GM18499 (cell line): Measurements from ENCODE around the gene PITPNM3.

Experiments
- ATAC-seq: cut with Tn5 transposase; IDR thresholded peaks from one replicate; pipeline ENCODE4 v1.9.1; 2021; ENCODE audit warnings: moderate number of reproducible peaks; ENCODE audit not compliant: insufficient read depth, unreplicated experiment

The PITPNM3 gene

GRCh38 chr17:6505425-6506142 is 50.8 kb downstream of the PITPNM3 start:
- no peak for ATAC-seq

GRCh38 chr17:6503641-6504195 is 52.6 kb downstream of the PITPNM3 start:
- no peak for ATAC-seq

GRCh38 chr17:6502871-6503509 is 53.4 kb downstream of the PITPNM3 start:
- no peak for ATAC-seq

DNA sequence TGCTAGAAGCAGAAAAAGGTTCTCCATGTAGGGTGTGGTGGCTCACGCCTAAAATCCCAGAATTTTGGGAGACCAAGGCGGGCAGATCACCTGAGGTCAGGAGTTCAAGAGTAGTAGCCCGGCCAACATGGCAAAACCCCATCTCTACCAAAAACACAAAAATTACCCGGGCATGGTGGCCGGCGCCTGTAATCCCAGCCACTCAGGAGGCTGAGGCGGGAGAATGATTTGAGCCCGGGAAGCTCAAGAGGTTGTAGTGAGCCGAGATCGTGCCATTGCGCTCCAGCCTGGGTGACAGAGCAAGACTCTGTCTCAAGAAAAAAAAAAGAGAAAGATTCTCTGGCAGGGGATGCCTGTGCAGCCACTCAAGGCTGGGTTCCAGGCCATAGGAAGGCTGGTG is 54.2 kb downstream of the PITPNM3 start:
- no peak for ATAC-seq

GRCh38 chr17:6501359-6501758 is 55.0 kb downstream of the PITPNM3 start:
- no peak for ATAC-seq

- ATAC-seq: no peak
Measured at GRCh38 chr17:6498901-6499540, 57.3 kb downstream of the PITPNM3 start.

GRCh38 chr17:6498356-6498755 is 58.0 kb downstream of the PITPNM3 start:
- ATAC-seq: no peak

DNA sequence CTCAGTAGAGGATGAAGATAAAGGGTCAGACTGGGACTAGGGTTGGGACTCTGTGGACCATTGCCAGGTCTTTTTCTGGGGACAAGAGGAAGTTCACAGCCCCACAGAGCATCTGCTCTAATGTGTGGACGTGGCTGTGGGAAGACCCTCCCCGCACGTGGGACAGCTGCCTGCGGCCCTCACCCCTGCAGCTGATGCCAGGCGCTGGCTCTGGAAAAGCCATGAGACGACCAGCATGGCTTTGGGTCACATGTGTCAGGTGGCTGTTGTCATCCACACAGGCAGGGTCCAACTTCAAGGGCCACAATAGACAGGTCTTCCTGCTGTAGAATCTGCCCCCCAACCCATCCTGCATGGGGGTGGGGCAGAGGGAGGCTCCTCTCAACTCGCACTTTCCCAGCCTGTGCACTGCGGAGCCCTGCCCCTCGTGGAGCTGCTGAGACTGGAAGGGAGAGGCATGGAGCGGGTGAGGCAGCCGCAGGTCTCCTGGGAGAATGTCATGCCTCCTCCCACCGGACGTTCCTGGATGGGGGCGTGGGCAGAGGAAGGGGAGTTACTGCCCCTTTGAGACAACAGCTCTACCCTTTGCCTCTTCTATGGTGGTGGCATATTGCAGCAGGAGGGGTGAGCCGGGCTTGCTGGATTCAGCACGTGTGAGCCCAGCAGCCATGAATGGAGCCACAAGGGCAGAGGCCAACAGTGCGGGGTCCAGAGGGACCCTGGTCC is 58.7 kb downstream of the PITPNM3 start:
- ATAC-seq: no peak

DNA sequence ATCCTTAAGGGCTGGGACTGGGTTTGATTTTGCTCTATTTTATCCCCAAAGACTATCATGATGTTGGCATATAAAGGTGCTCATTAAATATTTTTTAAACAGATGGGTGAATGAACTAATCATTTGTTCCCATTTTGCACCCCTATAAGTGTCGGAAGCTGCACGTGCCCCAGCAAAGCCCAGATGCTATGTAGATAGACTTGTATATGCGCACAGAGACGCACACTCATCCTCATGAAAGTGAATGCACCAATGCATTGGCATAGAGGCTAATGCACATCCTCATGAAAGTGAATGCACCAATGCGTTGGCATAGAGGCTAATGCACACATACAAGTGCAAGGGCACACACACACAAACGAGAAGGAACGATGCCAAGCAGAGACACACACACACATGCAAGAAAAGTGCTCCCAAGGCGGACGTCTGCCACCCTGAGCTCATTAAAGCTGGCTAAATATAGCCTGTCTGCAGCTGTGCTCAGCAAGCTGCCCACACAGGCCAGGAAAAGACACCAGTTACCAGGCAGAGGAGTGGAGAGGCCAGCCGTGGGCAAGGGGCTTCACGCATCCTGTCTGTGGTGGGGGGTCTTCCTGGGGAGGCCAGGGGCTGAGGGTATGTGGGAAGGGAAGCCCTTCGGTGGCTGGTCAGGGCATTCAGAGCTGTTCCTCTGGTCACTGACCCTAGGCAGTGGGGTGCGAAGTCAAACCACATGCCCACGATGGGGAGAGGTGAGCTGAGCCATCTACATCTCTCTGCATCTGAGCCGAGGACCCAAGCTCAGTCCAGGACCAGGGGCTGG is 59.5 kb downstream of the PITPNM3 start:
- no peak for ATAC-seq

DNA sequence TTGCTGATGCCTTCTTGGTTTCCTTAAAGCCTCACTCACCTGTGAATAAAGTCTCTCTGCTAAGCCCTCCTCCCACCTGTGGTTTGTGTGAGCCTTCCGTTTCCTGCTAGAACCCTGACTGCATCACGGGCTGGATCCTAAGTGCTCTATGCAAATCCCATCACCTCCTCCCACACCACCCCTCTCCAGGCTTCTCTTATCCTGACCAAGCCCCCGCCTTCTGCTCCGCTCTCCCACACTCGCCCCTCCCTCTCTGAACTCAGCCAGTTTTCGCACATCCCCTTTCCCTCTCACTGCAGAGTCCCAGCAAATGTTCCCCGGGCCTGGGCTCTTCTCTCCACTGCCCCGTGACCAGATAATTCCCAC is 60.3 kb downstream of the PITPNM3 start:
- no peak for ATAC-seq

GRCh38 chr17:6495450-6496115 is 60.8 kb downstream of the PITPNM3 start:
- no peak for ATAC-seq

DNA sequence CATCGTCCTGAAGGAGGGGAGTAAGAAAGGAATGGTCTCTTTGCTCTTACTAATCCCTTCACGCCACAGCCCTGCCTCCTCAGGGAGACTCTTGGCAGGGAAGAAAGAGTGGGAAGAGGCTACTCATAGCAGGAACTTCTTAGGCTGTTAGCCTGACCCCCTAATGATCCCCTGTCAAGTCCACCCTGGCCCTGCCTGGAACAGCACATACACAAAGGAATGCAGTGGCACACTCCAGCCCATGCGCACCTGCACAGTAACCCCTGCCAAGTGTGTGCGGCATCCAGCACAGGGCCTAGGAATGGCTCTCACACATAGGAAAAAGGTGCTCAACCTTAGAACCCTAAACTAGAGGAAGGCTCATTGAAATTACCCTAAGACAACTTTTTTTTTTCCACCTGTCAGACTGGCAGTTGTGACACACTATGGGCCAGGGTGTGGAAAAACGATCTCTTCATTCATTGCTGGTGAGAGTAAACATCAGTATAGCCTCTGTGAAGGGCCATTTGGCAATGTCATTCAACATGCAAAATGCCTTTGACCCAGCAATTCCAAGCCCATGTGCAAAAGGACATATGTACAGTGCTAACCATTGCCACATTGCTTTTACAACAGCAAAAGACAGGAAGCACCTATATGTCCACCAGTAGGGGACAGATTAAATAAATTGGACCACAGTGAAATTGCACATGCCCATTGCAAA is 62.0 kb downstream of the PITPNM3 start:
- ATAC-seq: no peak

GRCh38 chr17:6492892-6493674 is 63.3 kb downstream of the PITPNM3 start:
- ATAC-seq: no peak

- ATAC-seq: no peak
Measured at GRCh38 chr17:6491071-6491700, 65.2 kb downstream of the PITPNM3 start.

- ATAC-seq: no peak
Measured at GRCh38 chr17:6489016-6489550, 67.3 kb downstream of the PITPNM3 start.

- no peak for ATAC-seq
Measured at GRCh38 chr17:6488008-6488539, 68.3 kb downstream of the PITPNM3 start.
